Activated CD8-positive, alpha-beta T cell treated with anti-CD3 and anti-CD28 coated beads for 36 hours (primary cell): ENCODE measurements around the gene RUNX1. TPM values are rescaled to one million over a fixed set of nuclear protein-coding genes. Genes with fewer than 3 reads are reported as not detected.

Experiments
- ATAC-seq: fragments of 200-7000 bp; cut with Tn5 transposase; one replicate; pipeline ENCODE4 v1.10.0; 2021; ENCODE audit warnings: mild to moderate bottlenecking, moderate library complexity
- CTCF ChIA-PET: fragments of 350-600 bp; sonication (Branson Sonifier 250); formaldehyde crosslinking; loops from one replicate; lab custom pipeline; 2021; ENCODE audit warnings: antibody characterized with exemption; lab: Charles Lee
- POLR2A ChIA-PET: fragments of 350-600 bp; sonication (Branson Sonifier 250); formaldehyde crosslinking; loops from one replicate; lab custom pipeline; 2021; ENCODE audit warnings: antibody characterized with exemption; lab: Charles Lee
- DNase-seq: peaks from one replicate; pipeline ENCODE4 v3.0.0-alpha.2; 2020
- H3K27ac Mint-ChIP-seq: one replicate; pipeline ENCODE4 v1.8.0; 2021; ENCODE audit warnings: mild to moderate bottlenecking, mixed read lengths
- H3K27me3 Mint-ChIP-seq: one replicate; pipeline ENCODE4 v1.8.0; 2021; ENCODE audit warnings: mixed read lengths
- H3K36me3 Mint-ChIP-seq: one replicate; pipeline ENCODE4 v1.8.0; 2021; ENCODE audit warnings: low read depth, mixed read lengths
- H3K4me1 Mint-ChIP-seq: one replicate; pipeline ENCODE4 v1.8.0; 2021; ENCODE audit warnings: low read depth, mixed read lengths
- H3K4me3 Mint-ChIP-seq: one replicate; pipeline ENCODE4 v1.8.0; 2021; ENCODE audit warnings: mild to moderate bottlenecking, moderate library complexity, mixed read lengths
- H3K9me3 Mint-ChIP-seq: one replicate; pipeline ENCODE4 v1.8.0; 2021; ENCODE audit warnings: mixed read lengths
- CTCF ChIP-seq: fragments of 200-600 bp; IDR thresholded peaks from one replicate; pipeline ENCODE4 v1.8.0; 2022; ENCODE audit warnings: antibody characterized with exemption, mild to moderate bottlenecking
- intact Hi-C: fragments of 100-400 bp; cut with micrococcal nuclease; formaldehyde crosslinking; loops from one replicate; pipeline ENCODE4 v1.10.0; 2022
- total RNA-seq, 2 experiments: library from RNA; stranded (reverse); gene quantifications; one replicate each; pipeline ENCODE4 v1.2.3, GENCODE V29; 2021

The RUNX1 gene
- total RNA-seq, 2 experiments from 2014 or later, result 18.7 to 19.0 TPM

- ChIA-PET POLR2A (interaction anchor here (0.6 to 3.5 kb wide), 5 partner anchors 12 to 69 kb away, joined by 3 to 18 read pairs (median 6); no protein-coding TSS in a partner anchor), CTCF (interaction anchor here (0.7 to 3.9 kb wide), 7 partner anchors 10 to 126 kb away, joined by 3 to 20 read pairs (median 5); no protein-coding TSS in a partner anchor)
- Mint-ChIP-seq H3K36me3 (peaks cover 21% of the 10 kb centered on the region), H3K4me1 (peaks cover 72% of the 10 kb centered on the region), H3K27ac (no peak overlapping the region), H3K27me3 (no peaks in the 10 kb centered on the region), H3K4me3 (no peak overlapping the region), H3K9me3 (peaks cover 3% of the 10 kb centered on the region)
- no peak for DNase-seq
- intact Hi-C loops, result no loop called here
- no peak for TF ChIP-seq CTCF
- ATAC-seq, result no peak
Observed at GRCh38 chr21:34959607-34960006, 89.5 kb downstream of the RUNX1 start.

- Mint-ChIP-seq H3K9me3 (peaks cover 5% of the 10 kb centered on the region), H3K27me3 (no peaks in the 10 kb centered on the region), H3K27ac (peak overlapping the region; percentile 32), H3K4me3 (no peak overlapping the region), H3K36me3 (peaks cover 21% of the 10 kb centered on the region), H3K4me1 (peaks cover 73% of the 10 kb centered on the region)
- intact Hi-C loops, result no loop called here
- ATAC-seq (no peak), DNase-seq (no peak)
- ChIA-PET CTCF (no interaction called here), POLR2A (interaction anchor here (1.2 to 2.7 kb wide), 3 partner anchors 11 to 71 kb away, joined by 3 to 7 read pairs (median 3); no protein-coding TSS in a partner anchor)
- no peak for TF ChIP-seq CTCF
Observed at GRCh38 chr21:34958040-34958439, 91.1 kb downstream of the RUNX1 start.

DNA sequence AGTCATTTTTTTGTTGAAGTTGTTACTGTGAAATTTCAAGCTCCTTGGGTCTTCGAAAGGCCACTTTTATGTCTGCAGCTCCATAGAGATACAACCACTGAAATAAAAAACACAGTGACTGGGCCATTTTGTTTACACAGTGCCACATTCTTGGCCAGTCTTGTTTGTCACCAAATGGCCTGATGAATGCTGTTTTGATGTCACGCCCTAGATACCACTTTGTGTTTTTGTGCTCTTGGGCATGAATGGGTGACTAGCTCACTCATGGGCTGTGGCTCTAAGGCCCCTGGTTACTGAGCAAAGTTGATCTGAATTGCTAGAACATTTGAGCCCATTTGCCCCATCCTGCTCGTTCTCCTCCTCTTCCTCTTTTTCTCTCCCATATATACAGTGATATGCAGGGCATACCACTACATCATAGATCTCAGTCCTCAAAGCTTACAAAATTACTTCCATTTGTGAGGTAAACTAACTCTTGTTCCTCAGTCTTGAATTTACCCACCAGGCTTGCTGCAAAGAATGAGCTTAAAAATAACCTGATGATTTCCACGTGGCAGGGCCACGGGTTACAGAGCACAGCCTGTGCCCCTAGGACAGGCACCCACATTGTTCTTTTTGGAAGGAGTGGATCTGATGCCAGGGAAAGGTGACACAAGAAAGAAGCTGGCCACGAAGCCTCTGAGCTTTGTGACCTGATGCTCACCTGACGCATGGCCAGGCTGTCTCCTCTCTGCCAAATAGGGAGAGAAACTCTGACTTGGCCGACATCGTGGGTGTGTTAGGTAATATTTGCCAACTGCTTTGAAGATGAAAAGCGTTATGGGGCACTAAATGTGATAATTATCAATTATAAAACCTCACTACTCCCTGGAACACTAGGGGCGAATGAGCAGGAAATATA, 92.4 kb downstream of the RUNX1 start:
- ATAC-seq, result no peak
- Mint-ChIP-seq H3K4me1 (peaks cover 69% of the 10 kb centered on the region), H3K27ac (no peak overlapping the region), H3K27me3 (no peaks in the 10 kb centered on the region), H3K36me3 (peaks cover 21% of the 10 kb centered on the region), H3K9me3 (peaks cover 7% of the 10 kb centered on the region), H3K4me3 (no peak overlapping the region)
- ChIA-PET POLR2A (interaction anchor here (0.5 to 2.7 kb wide), 9 partner anchors 10 to 522 kb away, joined by 3 to 7 read pairs (median 3); no protein-coding TSS in a partner anchor), CTCF (interaction anchor here (0.7 to 1.5 kb wide), 6 partner anchors 10 to 74 kb away, joined by 3 to 7 read pairs (median 4); no protein-coding TSS in a partner anchor)
- intact Hi-C loops, result no loop called here
- TF ChIP-seq CTCF, result no peak
- DNase-seq, result no peak

DNA sequence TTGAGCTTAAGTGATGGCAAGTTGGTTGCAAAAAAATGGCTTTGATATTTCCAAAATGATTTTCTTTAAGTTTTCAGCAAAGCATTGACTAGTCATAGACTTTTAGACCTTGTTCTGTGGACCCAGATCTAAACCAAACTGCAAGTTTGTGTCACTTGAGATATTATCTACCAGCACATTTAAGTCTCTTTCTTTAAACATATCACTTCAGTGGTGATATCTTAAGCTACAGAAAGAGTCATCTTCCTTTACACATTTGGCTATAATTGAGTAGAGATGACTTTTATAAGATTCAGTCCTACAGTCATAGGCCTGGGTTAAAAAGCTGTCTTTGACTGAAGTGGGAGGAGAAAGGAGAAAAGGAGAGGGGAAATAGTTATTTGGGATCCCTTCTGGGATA, 95.2 kb downstream of the RUNX1 start:
- Mint-ChIP-seq H3K36me3 (peaks cover 23% of the 10 kb centered on the region), H3K9me3 (peaks cover 7% of the 10 kb centered on the region), H3K4me3 (no peak overlapping the region), H3K27ac (no peak overlapping the region), H3K4me1 (peaks cover 62% of the 10 kb centered on the region), H3K27me3 (no peaks in the 10 kb centered on the region)
- intact Hi-C loops, result no loop called here
- POLR2A ChIA-PET, result interaction anchor here (0.8 to 4.7 kb wide), 9 partner anchors 8 to 90 kb away, joined by 3 to 23 read pairs (median 4); no protein-coding TSS in a partner anchor
- ATAC-seq (no peak), DNase-seq (no peak)
- TF ChIP-seq CTCF, result no peak
- CTCF ChIA-PET, result interaction anchor here (0.9 to 2.2 kb wide), 6 partner anchors 9 to 208 kb away, joined by 3 to 8 read pairs (median 3); no protein-coding TSS in a partner anchor
